HEK293 (cell line): ENCODE data around the gene ERI3.

ENCODE experiments used
- GLI2 ChIP-seq: fragments of 450-650 bp; formaldehyde crosslinking; IDR thresholded peaks from 2 replicates; pipeline ENCODE4; 2017; ENCODE audit warnings: missing biosample characterization, missing genetic modification characterization, low read depth, borderline replicate concordance
- ZBTB21 ChIP-seq: fragments of 450-650 bp; formaldehyde crosslinking; IDR thresholded peaks from 2 replicates; pipeline ENCODE4 v1.5.1; 2017; ENCODE audit warnings: missing biosample characterization, missing genetic modification characterization
- ZNF433 ChIP-seq: fragments of 450-650 bp; formaldehyde crosslinking; IDR thresholded peaks from 2 replicates; pipeline ENCODE4 v1.5.1; 2016; ENCODE audit warnings: missing biosample characterization, missing genetic modification characterization, low read depth
- TF ChIP-seq, protein P1 (sequence below): fragments of 450-650 bp; formaldehyde crosslinking; IDR thresholded peaks from 2 replicates; pipeline ENCODE4 v1.5.1; 2016; ENCODE audit warnings: missing biosample characterization, missing genetic modification characterization

DNA sequence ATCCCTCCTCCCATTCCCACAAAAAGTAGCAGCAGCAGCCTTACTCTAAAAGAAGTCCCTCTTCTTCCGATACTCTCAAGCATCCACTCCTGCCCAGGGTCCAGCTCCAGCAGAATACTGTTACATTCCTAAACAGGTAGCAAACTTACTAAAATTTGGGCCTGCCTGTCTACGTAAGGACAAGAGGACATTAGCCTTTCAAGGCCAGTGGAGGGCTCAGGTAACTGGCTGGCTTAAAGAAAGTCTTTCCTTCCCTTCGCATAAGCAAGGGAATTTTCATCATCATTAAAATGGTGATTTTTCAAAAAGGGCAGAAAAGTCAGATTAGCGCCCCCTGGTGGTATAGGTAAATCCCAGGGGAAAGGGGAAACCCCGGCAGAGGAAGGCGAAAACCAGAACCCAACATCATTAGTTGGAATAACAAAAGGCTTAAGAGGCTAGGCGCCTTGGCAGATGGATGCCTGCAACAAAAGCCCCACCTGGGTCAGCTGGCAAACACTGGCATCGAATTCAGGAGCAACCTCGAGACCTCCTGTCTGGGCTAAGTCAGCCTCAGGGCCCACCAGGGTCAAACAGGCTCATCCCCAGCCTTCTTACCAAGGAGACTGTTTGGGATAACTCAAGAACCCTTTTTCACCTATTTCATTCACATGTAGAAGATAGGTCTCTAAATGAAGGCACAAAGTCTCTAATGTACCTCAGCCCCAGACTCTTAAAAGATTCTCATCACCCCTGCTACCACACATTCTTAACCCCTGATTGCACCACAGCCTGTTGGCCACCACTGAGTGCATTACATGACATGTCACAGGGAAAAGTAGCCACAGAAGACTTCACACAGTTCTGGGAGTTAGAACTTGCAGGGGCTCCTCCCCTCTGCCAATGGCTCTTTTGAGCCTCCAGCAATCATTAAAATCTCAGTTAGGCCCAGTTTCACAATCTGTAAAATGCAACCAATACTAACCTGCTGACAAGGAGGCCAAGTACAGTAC is 36.7 kb downstream of the ERI3 start:
- TF ChIP-seq, protein P1, sequence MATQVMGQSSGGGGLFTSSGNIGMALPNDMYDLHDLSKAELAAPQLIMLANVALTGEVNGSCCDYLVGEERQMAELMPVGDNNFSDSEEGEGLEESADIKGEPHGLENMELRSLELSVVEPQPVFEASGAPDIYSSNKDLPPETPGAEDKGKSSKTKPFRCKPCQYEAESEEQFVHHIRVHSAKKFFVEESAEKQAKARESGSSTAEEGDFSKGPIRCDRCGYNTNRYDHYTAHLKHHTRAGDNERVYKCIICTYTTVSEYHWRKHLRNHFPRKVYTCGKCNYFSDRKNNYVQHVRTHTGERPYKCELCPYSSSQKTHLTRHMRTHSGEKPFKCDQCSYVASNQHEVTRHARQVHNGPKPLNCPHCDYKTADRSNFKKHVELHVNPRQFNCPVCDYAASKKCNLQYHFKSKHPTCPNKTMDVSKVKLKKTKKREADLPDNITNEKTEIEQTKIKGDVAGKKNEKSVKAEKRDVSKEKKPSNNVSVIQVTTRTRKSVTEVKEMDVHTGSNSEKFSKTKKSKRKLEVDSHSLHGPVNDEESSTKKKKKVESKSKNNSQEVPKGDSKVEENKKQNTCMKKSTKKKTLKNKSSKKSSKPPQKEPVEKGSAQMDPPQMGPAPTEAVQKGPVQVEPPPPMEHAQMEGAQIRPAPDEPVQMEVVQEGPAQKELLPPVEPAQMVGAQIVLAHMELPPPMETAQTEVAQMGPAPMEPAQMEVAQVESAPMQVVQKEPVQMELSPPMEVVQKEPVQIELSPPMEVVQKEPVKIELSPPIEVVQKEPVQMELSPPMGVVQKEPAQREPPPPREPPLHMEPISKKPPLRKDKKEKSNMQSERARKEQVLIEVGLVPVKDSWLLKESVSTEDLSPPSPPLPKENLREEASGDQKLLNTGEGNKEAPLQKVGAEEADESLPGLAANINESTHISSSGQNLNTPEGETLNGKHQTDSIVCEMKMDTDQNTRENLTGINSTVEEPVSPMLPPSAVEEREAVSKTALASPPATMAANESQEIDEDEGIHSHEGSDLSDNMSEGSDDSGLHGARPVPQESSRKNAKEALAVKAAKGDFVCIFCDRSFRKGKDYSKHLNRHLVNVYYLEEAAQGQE: no peak
- TF ChIP-seq GLI2 (tag by site-specific recombination): no peak
- no peak for TF ChIP-seq ZBTB21 (tag by site-specific recombination)
- TF ChIP-seq ZNF433 (tag by site-specific recombination): no peak
